OCI-LY7 (cell line): ENCODE data around the gene FOXP1. TPM values are rescaled to one million over a fixed set of nuclear protein-coding genes. Genes with fewer than 3 reads are reported as not detected.

Experiments used
- BruUV-seq: library from RNA; stranded (reverse); fragments of 400-500 nt; replicated peaks from 2 replicates; lab custom pipeline; 2021; lab: Mats Ljungman, UMichigan
- CTCF ChIA-PET: fragments of 300-600 bp; sonication (Branson Sonifier 250); formaldehyde crosslinking; loops from one replicate; lab custom pipeline; 2022; ENCODE audit warnings: antibody characterized with exemption; ENCODE audit not compliant: unreplicated experiment; lab: Charles Lee
- POLR2A ChIA-PET: fragments of 300-600 bp; sonication (Branson Sonifier 250); formaldehyde crosslinking; loops from one replicate; lab custom pipeline; 2022; ENCODE audit warnings: antibody characterized with exemption; lab: Charles Lee
- DNase-seq: peaks from one replicate; pipeline ENCODE4 v3.0.0-alpha.2; 2015; ENCODE audit warnings: low spot score
- H2AFZ ChIP-seq: fragments of 200-600 bp; sonication (generic), shearing (Covaris generic); 2 replicates; pipeline ENCODE4 v1.6.1; 2014; ENCODE audit warnings: mild to moderate bottlenecking, antibody characterized with exemption, low read length, moderate library complexity
- H3K27ac ChIP-seq: fragments of 200-600 bp; sonication (generic); 2 replicates; pipeline ENCODE4 v1.5.1; 2014; ENCODE audit warnings: mixed run types, low read depth, mild to moderate bottlenecking, moderate library complexity, low read length, inconsistent platforms; ENCODE audit not compliant: poor library complexity, severe bottlenecking
- H3K36me3 ChIP-seq: fragments of 200-600 bp; sonication (generic); 2 replicates; pipeline ENCODE4 v1.6.1; 2014; ENCODE audit warnings: mild to moderate bottlenecking, antibody characterized with exemption, low read length, moderate library complexity, mixed read lengths; ENCODE audit not compliant: insufficient read depth
- H3K4me1 ChIP-seq: fragments of 200-600 bp; sonication (generic); 2 replicates; pipeline ENCODE4 v1.5.1; 2014; ENCODE audit warnings: mild to moderate bottlenecking, low read length; ENCODE audit not compliant: insufficient read depth, poor library complexity, severe bottlenecking
- H3K4me2 ChIP-seq: fragments of 200-600 bp; sonication (generic); 2 replicates; pipeline ENCODE4 v1.6.1; 2014; ENCODE audit warnings: mild to moderate bottlenecking, low read length
- H3K4me3 ChIP-seq: fragments of 200-600 bp; sonication (generic); 2 replicates; pipeline ENCODE4 v1.5.1; 2014; ENCODE audit warnings: mild to moderate bottlenecking, low read depth, low read length; ENCODE audit not compliant: poor library complexity, severe bottlenecking
- H3K79me2 ChIP-seq: fragments of 200-600 bp; sonication (generic); 2 replicates; pipeline ENCODE4 v1.6.1; 2016; ENCODE audit warnings: low read depth, mild to moderate bottlenecking, low read length, moderate library complexity, mixed read lengths; ENCODE audit not compliant: insufficient read depth
- H3K9me2 ChIP-seq: fragments of 200-600 bp; sonication (generic); 2 replicates; pipeline ENCODE4 v1.6.1; 2016; ENCODE audit warnings: mild to moderate bottlenecking, low read length, mixed read lengths; ENCODE audit not compliant: insufficient read depth
- H3K9me3 ChIP-seq: fragments of 200-600 bp; sonication (generic); 2 replicates; pipeline ENCODE4 v1.6.1; 2014; ENCODE audit warnings: mild to moderate bottlenecking, mixed run types, low read length, mixed read lengths
- H4K20me1 ChIP-seq: fragments of 200-600 bp; sonication (generic); 2 replicates; pipeline ENCODE4 v1.6.1; 2014; ENCODE audit warnings: mild to moderate bottlenecking, antibody characterized with exemption, low read length, moderate library complexity, mixed read lengths; ENCODE audit not compliant: insufficient read depth
- CTCF ChIP-seq: fragments of 200-600 bp; sonication (generic); conservative IDR thresholded peaks from 2 replicates; pipeline ENCODE4 v1.5.1; 2014; ENCODE audit warnings: mild to moderate bottlenecking, antibody characterized with exemption, low read length, moderate library complexity, mixed read lengths
- EZH2phosphoT487 ChIP-seq: fragments of 200-600 bp; sonication (generic); IDR thresholded peaks from 2 replicates; pipeline ENCODE4 v1.6.1; 2018; ENCODE audit warnings: low read depth, borderline replicate concordance, mild to moderate bottlenecking, mixed run types, antibody characterized with exemption, low read length, moderate library complexity, mixed read lengths
- intact Hi-C: fragments of 100-400 bp; cut with micrococcal nuclease; formaldehyde crosslinking; loops from one replicate; pipeline ENCODE4 v1.10.0; 2022; ENCODE audit not compliant: unreplicated experiment
- total RNA-seq, 2 experiments: library from RNA; depleted of rRNA in 1 of 2; stranded (reverse); fragments of >200 nt in 1 of 2; shearing (Covaris generic) in 1 of 2; gene quantifications; 2 replicates each; pipeline ENCODE4 v1.2.3, GENCODE V29; 2014 to 2022

The FOXP1 gene
- total RNA-seq, 2 experiments from 2014 or later = 87.3 to 151 TPM

- no peak overlapping the region for H3K4me3 ChIP-seq
- H4K20me1 ChIP-seq = peaks cover 21% of the 10 kb centered on the region; the same call in 1 of the 2 replicates
- no TSS peak for BruUV-seq
- H3K9me2 ChIP-seq = no peaks in the 10 kb centered on the region
- ChIA-PET CTCF (interaction anchor here (0.8 to 1.2 kb wide), 2 partner anchors 62 to 64 kb away, joined by 3 to 4 read pairs; no protein-coding TSS in a partner anchor), POLR2A (interaction anchor here (0.5 kb wide), 1 partner anchor 174 kb away, joined by 3 read pairs; no protein-coding TSS in a partner anchor)
- no peak overlapping the region for H3K27ac ChIP-seq
- no peak overlapping the region for H3K4me2 ChIP-seq
- no peak for DNase-seq
- H3K9me3 ChIP-seq = no peaks in the 10 kb centered on the region
- H3K36me3 ChIP-seq = peaks cover 9% of the 10 kb centered on the region
- TF ChIP-seq CTCF (no peak), EZH2phosphoT487 (no peak)
- H3K79me2 ChIP-seq = no peaks in the 10 kb centered on the region; the same call in 1 of the 2 replicates
- peaks cover 61% of the 10 kb centered on the region for H3K4me1 ChIP-seq
- no peak overlapping the region for H2AFZ ChIP-seq
- intact Hi-C loops = loop anchor here (2.0 to 10.0 kb wide), 6 partner anchors 59 to 647 kb away; no protein-coding TSS in a partner anchor
Observed at GRCh38 chr3:71005702-71006321, 577.7 kb downstream of the FOXP1 start.

GRCh38 chr3:71003511-71003910 lies 580.0 kb downstream of the FOXP1 start:
- Histone ChIP-seq H3K9me3 (no peaks in the 10 kb centered on the region), H3K36me3 (peaks cover 24% of the 10 kb centered on the region), H3K79me2 (no peaks in the 10 kb centered on the region; the same call in 1 of the 2 replicates), H2AFZ (no peak overlapping the region), H4K20me1 (peaks cover 21% of the 10 kb centered on the region; the same call in 1 of the 2 replicates), H3K4me3 (no peak overlapping the region), H3K9me2 (no peaks in the 10 kb centered on the region), H3K4me1 (peaks cover 39% of the 10 kb centered on the region), H3K27ac (no peak overlapping the region), H3K4me2 (no peak overlapping the region)
- CTCF ChIA-PET = no interaction called here
- TF ChIP-seq CTCF = no peak
- TF ChIP-seq EZH2phosphoT487 = no peak
- POLR2A ChIA-PET = interaction anchor here (0.9 to 1.7 kb wide), 2 partner anchors 65 to 125 kb away, joined by 4 to 7 read pairs; no protein-coding TSS in a partner anchor
- BruUV-seq = no TSS peak
- intact Hi-C loops = loop anchor here (10.0 kb wide), 1 partner anchor 371 kb away; no protein-coding TSS in a partner anchor
- no peak for DNase-seq

GRCh38 chr3:71002298-71002697 lies 581.2 kb downstream of the FOXP1 start:
- BruUV-seq = no TSS peak
- Histone ChIP-seq H3K79me2 (no peaks in the 10 kb centered on the region; the same call in 1 of the 2 replicates), H3K36me3 (peaks cover 32% of the 10 kb centered on the region), H3K9me3 (no peaks in the 10 kb centered on the region), H3K4me3 (no peak overlapping the region), H4K20me1 (peaks cover 13% of the 10 kb centered on the region; the same call in 1 of the 2 replicates), H3K27ac (no peak overlapping the region), H3K4me1 (peaks cover 27% of the 10 kb centered on the region), H3K4me2 (no peak overlapping the region), H3K9me2 (no peaks in the 10 kb centered on the region), H2AFZ (no peak overlapping the region)
- intact Hi-C loops = loop anchor here (10.0 kb wide), 1 partner anchor 373 kb away; no protein-coding TSS in a partner anchor
- ChIA-PET CTCF (no interaction called here), POLR2A (interaction anchor here (0.5 to 0.9 kb wide), 3 partner anchors 10 to 440 kb away, joined by 3 to 4 read pairs (median 3); no protein-coding TSS in a partner anchor)
- DNase-seq = no peak
- TF ChIP-seq CTCF = no peak
- no peak for TF ChIP-seq EZH2phosphoT487
